Activated CD4-positive, CD25-positive, alpha-beta regulatory T cell (primary cell): ENCODE data around the gene SDS.

Source experiments
- DNase-seq, 4 experiments: peaks; one replicate each; lab custom pipeline; 2025; lab: John Stamatoyannopoulos, UW

SDS gene

GRCh38 chr12:113398346-113399290, 5.1 kb downstream of the SDS start:
- DNase-seq: no peak

- no peak for DNase-seq
Observed at GRCh38 chr12:113397497-113398197, 6.0 kb downstream of the SDS start.

GRCh38 chr12:113396828-113397496, 6.7 kb downstream of the SDS start:
- DNase-seq: no peak

GRCh38 chr12:113396200-113396599, 7.5 kb downstream of the SDS start:
- no peak for DNase-seq

GRCh38 chr12:113395119-113395518, 8.6 kb downstream of the SDS start:
- DNase-seq: no peak

GRCh38 chr12:113393749-113394148, 9.9 kb downstream of the SDS start:
- DNase-seq: no peak

GRCh38 chr12:113392988-113393579, 10.6 kb downstream of the SDS start:
- no peak for DNase-seq

GRCh38 chr12:113392520-113392919, 11.2 kb downstream of the SDS start:
- no peak for DNase-seq

- no peak for DNase-seq
Observed at GRCh38 chr12:113391650-113392337, 11.9 kb downstream of the SDS start.

GRCh38 chr12:113391145-113391544, 12.5 kb downstream of the SDS start:
- DNase-seq: no peak

GRCh38 chr12:113390064-113391043, 13.3 kb downstream of the SDS start:
- no peak for DNase-seq

GRCh38 chr12:113388351-113388750, 15.3 kb downstream of the SDS start:
- no peak for DNase-seq

GRCh38 chr12:113387631-113388030, 16.1 kb downstream of the SDS start:
- no peak for DNase-seq

GRCh38 chr12:113386866-113387566, 16.7 kb downstream of the SDS start:
- no peak for DNase-seq

GRCh38 chr12:113385282-113385882, 18.3 kb downstream of the SDS start:
- DNase-seq: no peak

GRCh38 chr12:113384778-113385177, 18.9 kb downstream of the SDS start:
- no peak for DNase-seq

GRCh38 chr12:113382206-113382605, 21.5 kb downstream of the SDS start:
- no peak for DNase-seq

- DNase-seq: no peak
Observed at GRCh38 chr12:113381220-113381619, 22.5 kb downstream of the SDS start.

GRCh38 chr12:113378291-113378690, 25.4 kb downstream of the SDS start:
- DNase-seq: no peak
